HepG2 (cell line): ENCODE data around the gene CCL27. TPM values are rescaled to one million over a fixed set of nuclear protein-coding genes. Genes with fewer than 3 reads are reported as not detected.
A peak's percentile ranks its signal among the peaks of the same experiment; 100 is the strongest.

Experiments
- AGO2 ChIP-seq: fragments of 200-400 bp; formaldehyde crosslinking; optimal IDR thresholded peaks from 2 replicates; pipeline ENCODE3; 2017; ENCODE audit warnings: mild to moderate bottlenecking, low read depth, low read length, moderate library complexity
- CHD2 ChIP-seq: IDR thresholded peaks from 2 replicates; pipeline ENCODE4 v1.6.1; 2011; ENCODE audit warnings: low read depth, low read length, improper control_type of control experiment
- CREM ChIP-seq, 2 experiments: sonication (generic) in 1 of 2; formaldehyde crosslinking in 1 of 2; IDR thresholded peaks; 2 replicates each; pipeline versions ENCODE4 v1.4.0 to v1.6.1; 2016 to 2020; ENCODE audit warnings: antibody characterized with exemption in 1 of 2, mild to moderate bottlenecking in 1 of 2, missing genetic modification reagents in 1 of 2
- HMG20A ChIP-seq: IDR thresholded peaks from 2 replicates; pipeline ENCODE4 v1.6.1; 2016; ENCODE audit warnings: borderline replicate concordance
- HMGA1 ChIP-seq: sonication (generic); formaldehyde crosslinking; conservative IDR thresholded peaks from 2 replicates; pipeline ENCODE4 v1.4.0; 2020; ENCODE audit warnings: missing genetic modification reagents
- KDM2A ChIP-seq: sonication (generic); formaldehyde crosslinking; IDR thresholded peaks from 2 replicates; pipeline ENCODE4 v1.4.0; 2020; ENCODE audit warnings: low read depth, missing genetic modification reagents, borderline replicate concordance
- MEIS1 ChIP-seq: sonication (generic); formaldehyde crosslinking; IDR thresholded peaks from 2 replicates; pipeline ENCODE4 v1.9.0; 2021; ENCODE audit warnings: mild to moderate bottlenecking, missing genetic modification reagents, moderate library complexity, borderline replicate concordance
- RARA ChIP-seq: IDR thresholded peaks from 2 replicates; pipeline ENCODE4 v1.6.1; 2016; ENCODE audit warnings: missing genetic modification reagents, missing compliant biosample characterization
- RXRA ChIP-seq: sonication (generic); formaldehyde crosslinking; IDR thresholded peaks from 2 replicates; pipeline ENCODE4 v1.5.1; 2020; ENCODE audit warnings: missing genetic modification reagents
- SOX6 ChIP-seq, 2 experiments: fragments of 450-650 bp in 1 of 2; sonication (generic) in 1 of 2; formaldehyde crosslinking in 1 of 2; IDR thresholded peaks; 2 replicates each; pipeline versions ENCODE4 v1.4.0 to v1.6.1; 2017 to 2020; ENCODE audit warnings: antibody characterized with exemption in 1 of 2, mild to moderate bottlenecking in 1 of 2, missing genetic modification reagents in 1 of 2
- THYN1 ChIP-seq: sonication (generic); formaldehyde crosslinking; IDR thresholded peaks from 2 replicates; pipeline ENCODE4 v1.8.1; 2023; ENCODE audit warnings: low read depth, mild to moderate bottlenecking, moderate library complexity, missing genetic modification reagents, borderline replicate concordance
- ZBTB21 ChIP-seq: sonication (generic); formaldehyde crosslinking; IDR thresholded peaks from 2 replicates; pipeline ENCODE4 v1.4.0; 2020; ENCODE audit warnings: missing genetic modification reagents
- ZNF17 ChIP-seq: sonication (generic); formaldehyde crosslinking; IDR thresholded peaks from 2 replicates; pipeline ENCODE4 v1.5.0; 2020; ENCODE audit warnings: mild to moderate bottlenecking, missing genetic modification reagents
- polyA plus RNA-seq, 8 experiments: library from polyadenylated mRNA; depleted of rRNA in 3 of 8; stranded (reverse) in 7 of 8; unstranded in 1 of 8; fragments of >200 nt; fragmentation: Illumina TruSeq in 4 of 8; extraction: Trizol in 4 of 8; gene quantifications; 2 replicates each; pipeline versions ENCODE4 v1.2.1 to v1.2.3, GENCODE V29; 2011 to 2016; ENCODE audit warnings: low read depth in 4 of 8, missing spikeins in 1 of 8, mixed read lengths in 1 of 8; ENCODE audit not compliant: insufficient read depth in 1 of 8
- total RNA-seq, 5 experiments: library from RNA; depleted of rRNA; stranded (reverse); fragments of >200 nt; fragmentation: Illumina TruSeq; extraction: Trizol; gene quantifications; 2 replicates each; pipeline ENCODE4 v1.2.3, GENCODE V29; 2016; ENCODE audit warnings: low read depth in 1 of 5
- TF ChIP-seq, protein P1 (sequence below), 2 experiments: sonication (generic) in 1 of 2; formaldehyde crosslinking in 1 of 2; IDR thresholded peaks; 2 replicates each; pipeline versions ENCODE4 v1.6.1 to v1.9.0; 2014 to 2022; ENCODE audit warnings: antibody characterized with exemption in 1 of 2, borderline replicate concordance in 1 of 2, inconsistent platforms in 1 of 2, low read depth in 1 of 2, missing genetic modification reagents in 1 of 2
- TF ChIP-seq, protein P2 (sequence below): IDR thresholded peaks from 2 replicates; pipeline ENCODE4 v1.6.1; 2012; ENCODE audit warnings: inconsistent platforms

Gene CCL27
- total and polyA plus RNA-seq, 2 of the 13 experiments (the other 11 are each of a cell fraction or from before 2014, with no cell fraction given) = not detected

DNA sequence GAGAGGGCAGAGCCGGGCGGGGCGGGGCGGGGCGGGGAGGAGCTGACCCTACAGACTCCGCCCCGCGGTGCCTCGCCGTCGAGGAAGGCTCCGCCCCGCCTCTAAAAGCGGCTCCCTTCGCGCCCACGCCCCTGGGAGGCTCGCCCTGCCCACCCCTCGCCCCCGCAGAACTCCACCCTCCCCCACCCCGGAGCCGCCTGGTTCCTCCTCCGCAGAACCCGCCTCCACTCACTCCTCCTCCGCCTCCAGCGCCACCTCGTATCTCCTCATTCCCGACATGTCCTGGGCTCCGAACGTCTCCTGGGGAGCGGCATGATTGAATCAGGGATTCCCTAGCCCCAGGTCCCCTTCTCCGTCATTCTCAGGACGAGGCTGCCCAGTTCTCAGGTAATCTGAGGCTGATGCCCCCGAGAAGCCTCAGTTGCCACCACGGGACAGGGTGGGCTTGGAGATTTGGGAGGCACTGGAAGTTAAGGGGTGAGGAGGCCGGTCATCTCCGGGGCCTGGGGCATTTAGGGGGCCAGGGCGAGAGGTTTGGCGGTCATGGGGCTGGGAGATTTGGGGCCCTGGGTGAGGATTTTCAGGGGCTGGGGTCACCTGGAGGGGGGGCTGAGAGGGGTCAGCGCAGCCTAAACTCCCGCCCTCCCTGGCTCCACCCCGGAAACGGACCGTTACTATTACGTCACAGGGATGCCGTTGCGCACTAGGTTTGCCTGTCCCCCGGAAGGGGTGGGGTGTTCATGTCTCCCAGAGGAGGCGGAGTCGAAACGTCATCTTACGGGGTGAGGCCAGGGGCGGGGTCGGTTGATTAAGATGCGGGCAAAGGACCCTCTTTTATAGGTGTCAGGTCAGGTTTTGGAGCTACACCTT, 3.2 kb upstream of the CCL27 start (continued):
- TF ChIP-seq, protein P1, sequence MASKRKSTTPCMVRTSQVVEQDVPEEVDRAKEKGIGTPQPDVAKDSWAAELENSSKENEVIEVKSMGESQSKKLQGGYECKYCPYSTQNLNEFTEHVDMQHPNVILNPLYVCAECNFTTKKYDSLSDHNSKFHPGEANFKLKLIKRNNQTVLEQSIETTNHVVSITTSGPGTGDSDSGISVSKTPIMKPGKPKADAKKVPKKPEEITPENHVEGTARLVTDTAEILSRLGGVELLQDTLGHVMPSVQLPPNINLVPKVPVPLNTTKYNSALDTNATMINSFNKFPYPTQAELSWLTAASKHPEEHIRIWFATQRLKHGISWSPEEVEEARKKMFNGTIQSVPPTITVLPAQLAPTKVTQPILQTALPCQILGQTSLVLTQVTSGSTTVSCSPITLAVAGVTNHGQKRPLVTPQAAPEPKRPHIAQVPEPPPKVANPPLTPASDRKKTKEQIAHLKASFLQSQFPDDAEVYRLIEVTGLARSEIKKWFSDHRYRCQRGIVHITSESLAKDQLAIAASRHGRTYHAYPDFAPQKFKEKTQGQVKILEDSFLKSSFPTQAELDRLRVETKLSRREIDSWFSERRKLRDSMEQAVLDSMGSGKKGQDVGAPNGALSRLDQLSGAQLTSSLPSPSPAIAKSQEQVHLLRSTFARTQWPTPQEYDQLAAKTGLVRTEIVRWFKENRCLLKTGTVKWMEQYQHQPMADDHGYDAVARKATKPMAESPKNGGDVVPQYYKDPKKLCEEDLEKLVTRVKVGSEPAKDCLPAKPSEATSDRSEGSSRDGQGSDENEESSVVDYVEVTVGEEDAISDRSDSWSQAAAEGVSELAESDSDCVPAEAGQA (IDR thresholded peaks at IDR 0.05; ENCODE audit: low read depth) = peak; percentile 82
- TF ChIP-seq, protein P1 (CRISPR knock-in tag; IDR thresholded peaks at IDR 0.05; ENCODE audit: borderline replicate concordance) = no peak
- TF ChIP-seq THYN1 (CRISPR knock-in tag) = no peak
- peak; percentile 96 for TF ChIP-seq ZBTB21
- TF ChIP-seq AGO2 = no peak
- no peak for TF ChIP-seq RXRA (CRISPR knock-in tag)
- TF ChIP-seq ZNF17 (CRISPR knock-in tag) = no peak
- TF ChIP-seq, protein P2, sequence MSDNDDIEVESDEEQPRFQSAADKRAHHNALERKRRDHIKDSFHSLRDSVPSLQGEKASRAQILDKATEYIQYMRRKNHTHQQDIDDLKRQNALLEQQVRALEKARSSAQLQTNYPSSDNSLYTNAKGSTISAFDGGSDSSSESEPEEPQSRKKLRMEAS = no peak
- TF ChIP-seq KDM2A = peak; percentile 51; the same call in 1 of the 2 replicates
- TF ChIP-seq HMGA1 (CRISPR knock-in tag) = no peak
- no peak for TF ChIP-seq RARA (CRISPR knock-in tag)
- TF ChIP-seq SOX6 (IDR thresholded peaks at IDR 0.05) = no peak
- TF ChIP-seq SOX6 (CRISPR knock-in tag; IDR thresholded peaks at IDR 0.05) = peak; percentile 5; the same call in 1 of the 2 replicates
- TF ChIP-seq MEIS1 (CRISPR knock-in tag) = no peak
- no peak for TF ChIP-seq CHD2
- peak; percentile 68 for TF ChIP-seq CREM (IDR thresholded peaks at IDR 0.05)
- no peak for TF ChIP-seq CREM (CRISPR knock-in tag; IDR thresholded peaks at IDR 0.05)
- no peak for TF ChIP-seq HMG20A
- TF ChIP-seq, all 625 proteins: peak for 37
